Measurements from ENCODE around the gene ANKRD60.

- TF ChIP-seq CTCF (IDR thresholded peaks at IDR 0.05), result no peak
- TF ChIP-seq POLR2A (IDR thresholded peaks at IDR 0.05), result no peak
- no peak for TF ChIP-seq POLR2AphosphoS5 (IDR thresholded peaks at IDR 0.05)
Observed at GRCh38 chr20:58184063-58184462, 44.4 kb downstream of the ANKRD60 start.
